Stimulated activated CD8-positive, alpha-beta memory T cell treated with anti-CD3 and anti-CD28 coated beads, Interleukin-7, amount 100 ng/mL, for 4 hours (primary cell): Measurements from ENCODE around the gene ZDHHC13.

Experiments
- DNase-seq, 2 donors: peaks; one replicate each; pipeline ENCODE4 v3.0.0-alpha.2; 2020; ENCODE audit warnings: low read depth in 2 of 2

ZDHHC13 gene

GRCh38 chr11:19164881-19165280 lies 47.9 kb downstream of the ZDHHC13 start:
- DNase-seq: no peak

GRCh38 chr11:19168090-19168489 lies 51.1 kb downstream of the ZDHHC13 start:
- DNase-seq: no peak

- DNase-seq: no peak
These were observed 56.2 kb downstream of the ZDHHC13 start for GRCh38 chr11:19173004-19173689.

GRCh38 chr11:19173964-19174638 lies 57.1 kb downstream of the ZDHHC13 start:
- DNase-seq: no peak

- DNase-seq: no peak
These were observed 59.7 kb downstream of the ZDHHC13 start for GRCh38 chr11:19176629-19177186.

- DNase-seq: no peak
These were observed 64.7 kb downstream of the ZDHHC13 start for GRCh38 chr11:19181531-19182261.

GRCh38 chr11:19183646-19184045 lies 66.7 kb downstream of the ZDHHC13 start:
- DNase-seq: no peak

- DNase-seq: no peak
These were observed 68.1 kb downstream of the ZDHHC13 start for GRCh38 chr11:19185036-19185435.

- DNase-seq: no peak
These were observed 68.6 kb downstream of the ZDHHC13 start for GRCh38 chr11:19185516-19186052.

- DNase-seq: no peak
These were observed 70.3 kb downstream of the ZDHHC13 start for GRCh38 chr11:19187114-19187832.

GRCh38 chr11:19187833-19188258 lies 70.9 kb downstream of the ZDHHC13 start:
- DNase-seq: no peak

GRCh38 chr11:19191530-19192169 lies 74.7 kb downstream of the ZDHHC13 start:
- no peak for DNase-seq

GRCh38 chr11:19193916-19194315 lies 76.9 kb downstream of the ZDHHC13 start:
- DNase-seq: no peak

GRCh38 chr11:19194620-19195308 lies 77.8 kb downstream of the ZDHHC13 start:
- DNase-seq: no peak

- DNase-seq: no peak
These were observed 79.5 kb downstream of the ZDHHC13 start for GRCh38 chr11:19196432-19196831.

- no peak for DNase-seq
These were observed 82.1 kb downstream of the ZDHHC13 start for GRCh38 chr11:19199048-19199447.

- no peak for DNase-seq
These were observed 82.8 kb downstream of the ZDHHC13 start for GRCh38 chr11:19199771-19200170.

GRCh38 chr11:19200410-19201201 lies 83.6 kb downstream of the ZDHHC13 start:
- no peak for DNase-seq

GRCh38 chr11:19201737-19202605 lies 85.0 kb downstream of the ZDHHC13 start, which contains the start of gene CSRP3:
TSS of gene CSRP3 (minus strand) at chr11:19201983. CDS start at chr11:19192448, 9,535 bp downstream.
- DNase-seq: no peak
